WTC11 (cell line): ENCODE results near the gene MAEA. TPM values are rescaled to one million over a fixed set of nuclear protein-coding genes. Genes with fewer than 3 reads are reported as not detected.

Experiments
- ATAC-seq: fragments of 200-7000 bp; cut with Tn5 transposase; 2 replicates; pipeline ENCODE4 v1.10.0; 2021; ENCODE audit warnings: mild to moderate bottlenecking, moderate library complexity
- CTCF ChIA-PET: fragments of 300-600 bp; sonication (Branson Sonifier 250); formaldehyde crosslinking; loops from one replicate; lab custom pipeline; 2021; ENCODE audit warnings: antibody characterized with exemption; lab: Charles Lee
- POLR2A ChIA-PET: fragments of 350-600 bp; sonication (Branson Sonifier 250); formaldehyde crosslinking; loops from one replicate; lab custom pipeline; 2021; ENCODE audit warnings: antibody characterized with exemption; lab: Charles Lee
- DNase-seq: peaks from one replicate; pipeline ENCODE4 v3.0.0; 2021; ENCODE audit warnings: low spot score
- H3K27ac Mint-ChIP-seq: 2 replicates; pipeline ENCODE4 v1.8.0; 2021; ENCODE audit warnings: mixed read lengths
- H3K27me3 Mint-ChIP-seq: 2 replicates; pipeline ENCODE4 v1.8.0; 2021; ENCODE audit warnings: low read depth, mild to moderate bottlenecking, moderate library complexity, mixed read lengths
- H3K36me3 Mint-ChIP-seq: 2 replicates; pipeline ENCODE4 v1.8.0; 2021; ENCODE audit warnings: mixed read lengths
- H3K4me1 Mint-ChIP-seq: 2 replicates; pipeline ENCODE4 v1.8.0; 2022; ENCODE audit warnings: mixed read lengths
- H3K4me3 Mint-ChIP-seq: 2 replicates; pipeline ENCODE4 v1.8.0; 2021; ENCODE audit warnings: mild to moderate bottlenecking, moderate library complexity, mixed read lengths
- H3K9me3 Mint-ChIP-seq: 2 replicates; pipeline ENCODE4 v1.8.0; 2021; ENCODE audit warnings: mixed read lengths
- FOXJ3 ChIP-seq: sonication (generic); formaldehyde crosslinking; IDR thresholded peaks from 2 replicates; pipeline ENCODE4 v1.9.0; 2021; ENCODE audit warnings: missing genetic modification reagents, mild to moderate bottlenecking, borderline replicate concordance
- GABPB1 ChIP-seq: sonication (generic); formaldehyde crosslinking; IDR thresholded peaks from 2 replicates; pipeline ENCODE4 v1.8.1; 2023; ENCODE audit warnings: mild to moderate bottlenecking, missing genetic modification reagents
- HMGA2 ChIP-seq: fragments of 250-450 bp; sonication (Bioruptor Pico); IDR thresholded peaks from 2 replicates; pipeline ENCODE4 v1.4.0; 2021; ENCODE audit warnings: mild to moderate bottlenecking, moderate library complexity
- IRF2 ChIP-seq: sonication (generic); formaldehyde crosslinking; IDR thresholded peaks from 2 replicates; pipeline ENCODE4 v1.8.0; 2022; ENCODE audit warnings: low read depth, missing genetic modification reagents, borderline replicate concordance
- MYBL2 ChIP-seq: sonication (generic); formaldehyde crosslinking; IDR thresholded peaks from 2 replicates; pipeline ENCODE4 v1.8.1; 2023; ENCODE audit warnings: mild to moderate bottlenecking, moderate library complexity, missing genetic modification reagents
- NFE2L1 ChIP-seq: sonication (generic); formaldehyde crosslinking; IDR thresholded peaks from 2 replicates; pipeline ENCODE4 v1.8.1; 2023; ENCODE audit warnings: missing genetic modification reagents
- NR2C2 ChIP-seq: sonication (generic); formaldehyde crosslinking; IDR thresholded peaks from 2 replicates; pipeline ENCODE4 v1.8.0; 2022; ENCODE audit warnings: mild to moderate bottlenecking, missing genetic modification reagents
- NR3C1 ChIP-seq: sonication (generic); formaldehyde crosslinking; conservative IDR thresholded peaks from 2 replicates; pipeline ENCODE4 v1.8.1; 2023; ENCODE audit warnings: low read depth, mild to moderate bottlenecking, missing genetic modification reagents
- OVOL2 ChIP-seq: fragments of 250-450 bp; sonication (Bioruptor Pico); IDR thresholded peaks from 2 replicates; pipeline ENCODE4 v1.9.0; 2021; ENCODE audit warnings: mild to moderate bottlenecking, borderline replicate concordance
- RORB ChIP-seq: fragments of 250-450 bp; sonication (Bioruptor Pico); IDR thresholded peaks from 2 replicates; pipeline ENCODE4 v1.9.0; 2021; ENCODE audit warnings: mild to moderate bottlenecking
- SMAD3 ChIP-seq: sonication (generic); formaldehyde crosslinking; IDR thresholded peaks from 2 replicates; pipeline ENCODE4 v1.8.0; 2022; ENCODE audit warnings: missing genetic modification reagents, mild to moderate bottlenecking, borderline replicate concordance
- TEAD4 ChIP-seq: sonication (generic); formaldehyde crosslinking; IDR thresholded peaks from 2 replicates; pipeline ENCODE4 v1.8.0; 2022; ENCODE audit warnings: mild to moderate bottlenecking, missing genetic modification reagents
- total RNA-seq: library from RNA; stranded (reverse); gene quantifications from 3 replicates; pipeline ENCODE4 v1.2.3, GENCODE V29; 2021
- TF ChIP-seq, protein P1 (sequence below): sonication (generic); formaldehyde crosslinking; conservative IDR thresholded peaks from 2 replicates; pipeline ENCODE4 v1.8.1; 2023; ENCODE audit warnings: mild to moderate bottlenecking, low read depth, missing genetic modification reagents, moderate library complexity
- TF ChIP-seq, protein P2 (sequence below): fragments of 250-450 bp; sonication (Bioruptor Pico); IDR thresholded peaks from 2 replicates; pipeline ENCODE4 v1.8.0; 2021; ENCODE audit warnings: mild to moderate bottlenecking
- TF ChIP-seq, protein P3 (sequence below): sonication (generic); formaldehyde crosslinking; IDR thresholded peaks from 2 replicates; pipeline ENCODE4 v1.8.1; 2023; ENCODE audit warnings: mild to moderate bottlenecking, missing genetic modification reagents, moderate library complexity
- TF ChIP-seq, protein P4 (sequence below): sonication (generic); formaldehyde crosslinking; IDR thresholded peaks from 2 replicates; pipeline ENCODE4 v1.8.1; 2022; ENCODE audit warnings: mild to moderate bottlenecking, moderate library complexity, missing genetic modification reagents
- TF ChIP-seq, protein P5 (sequence below): sonication (generic); formaldehyde crosslinking; IDR thresholded peaks from 2 replicates; pipeline ENCODE4 v1.8.0; 2022; ENCODE audit warnings: mild to moderate bottlenecking, missing genetic modification reagents
- TF ChIP-seq, protein P6 (sequence below): sonication (generic); formaldehyde crosslinking; IDR thresholded peaks from 2 replicates; pipeline ENCODE4 v1.8.1; 2022; ENCODE audit warnings: low read depth, missing genetic modification reagents, borderline replicate concordance

Gene MAEA
- total RNA-seq, 1 experiment from 2014 or later, result 86.9 TPM

DNA sequence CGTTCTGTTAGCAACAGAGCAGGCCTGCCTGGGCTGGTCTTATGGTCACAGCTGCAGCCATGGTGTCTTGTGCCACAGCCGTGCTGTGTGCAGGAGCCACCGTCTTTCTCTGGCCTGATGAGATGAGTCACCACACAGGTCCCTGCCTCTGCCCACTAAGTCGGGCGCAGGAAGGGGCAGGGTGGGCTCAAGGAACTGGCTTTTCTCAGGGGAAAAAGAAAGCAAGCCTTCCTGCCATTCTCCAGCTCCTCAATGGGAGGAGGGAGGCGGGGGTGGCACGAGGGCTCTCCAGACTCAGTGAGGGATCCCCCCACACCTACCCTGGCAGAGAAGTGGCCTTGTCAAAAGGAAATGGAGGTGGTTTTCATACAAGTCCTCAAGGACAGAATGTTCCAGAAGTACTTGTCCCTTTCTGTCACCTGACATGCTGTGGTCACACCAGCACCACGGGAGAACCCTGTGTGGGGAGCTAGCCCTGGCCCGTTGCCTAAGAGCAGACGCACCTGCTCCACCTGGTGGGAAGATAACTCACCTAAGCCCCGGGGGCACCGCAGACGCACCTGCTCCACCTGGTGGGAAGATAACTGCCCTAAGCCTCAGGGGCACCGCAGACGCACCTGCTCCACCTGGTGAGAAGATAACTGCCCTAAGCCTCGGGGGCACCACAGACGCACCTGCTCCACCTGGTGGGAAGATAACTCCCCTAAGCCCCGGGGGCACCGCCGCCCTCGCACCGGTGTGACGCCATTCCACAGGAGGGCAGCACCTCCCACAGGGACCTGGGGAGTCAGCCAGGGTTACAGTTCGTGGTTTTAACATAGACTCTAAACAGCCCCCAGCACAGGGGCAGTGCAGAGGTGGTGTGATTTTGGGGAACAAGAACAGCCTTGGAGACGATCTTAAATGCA is 75.8 kb downstream of the MAEA start:
- CTCF ChIA-PET, result interaction anchor here (0.9 to 2.6 kb wide), 10 partner anchors 11 to 264 kb away, joined by 3 to 38 read pairs (median 4); no protein-coding TSS in a partner anchor
- DNase-seq (peak; percentile 55), ATAC-seq (peak; percentile 65)
- POLR2A ChIA-PET, result no interaction called here
- Mint-ChIP-seq H3K36me3 (peaks cover 3% of the 10 kb centered on the region; the same call in 1 of the 2 replicates), H3K4me3 (no peak overlapping the region), H3K4me1 (peaks cover 11% of the 10 kb centered on the region), H3K9me3 (no peaks in the 10 kb centered on the region), H3K27me3 (no peaks in the 10 kb centered on the region), H3K27ac (no peak overlapping the region)
- TF ChIP-seq TEAD4, result no peak
- no peak for TF ChIP-seq MYBL2 (CRISPR knock-in tag)
- TF ChIP-seq SMAD3, result no peak
- TF ChIP-seq, protein P1, sequence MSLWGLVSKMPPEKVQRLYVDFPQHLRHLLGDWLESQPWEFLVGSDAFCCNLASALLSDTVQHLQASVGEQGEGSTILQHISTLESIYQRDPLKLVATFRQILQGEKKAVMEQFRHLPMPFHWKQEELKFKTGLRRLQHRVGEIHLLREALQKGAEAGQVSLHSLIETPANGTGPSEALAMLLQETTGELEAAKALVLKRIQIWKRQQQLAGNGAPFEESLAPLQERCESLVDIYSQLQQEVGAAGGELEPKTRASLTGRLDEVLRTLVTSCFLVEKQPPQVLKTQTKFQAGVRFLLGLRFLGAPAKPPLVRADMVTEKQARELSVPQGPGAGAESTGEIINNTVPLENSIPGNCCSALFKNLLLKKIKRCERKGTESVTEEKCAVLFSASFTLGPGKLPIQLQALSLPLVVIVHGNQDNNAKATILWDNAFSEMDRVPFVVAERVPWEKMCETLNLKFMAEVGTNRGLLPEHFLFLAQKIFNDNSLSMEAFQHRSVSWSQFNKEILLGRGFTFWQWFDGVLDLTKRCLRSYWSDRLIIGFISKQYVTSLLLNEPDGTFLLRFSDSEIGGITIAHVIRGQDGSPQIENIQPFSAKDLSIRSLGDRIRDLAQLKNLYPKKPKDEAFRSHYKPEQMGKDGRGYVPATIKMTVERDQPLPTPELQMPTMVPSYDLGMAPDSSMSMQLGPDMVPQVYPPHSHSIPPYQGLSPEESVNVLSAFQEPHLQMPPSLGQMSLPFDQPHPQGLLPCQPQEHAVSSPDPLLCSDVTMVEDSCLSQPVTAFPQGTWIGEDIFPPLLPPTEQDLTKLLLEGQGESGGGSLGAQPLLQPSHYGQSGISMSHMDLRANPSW, result no peak
- TF ChIP-seq IRF2 (CRISPR knock-in tag), result no peak
- TF ChIP-seq, protein P2, sequence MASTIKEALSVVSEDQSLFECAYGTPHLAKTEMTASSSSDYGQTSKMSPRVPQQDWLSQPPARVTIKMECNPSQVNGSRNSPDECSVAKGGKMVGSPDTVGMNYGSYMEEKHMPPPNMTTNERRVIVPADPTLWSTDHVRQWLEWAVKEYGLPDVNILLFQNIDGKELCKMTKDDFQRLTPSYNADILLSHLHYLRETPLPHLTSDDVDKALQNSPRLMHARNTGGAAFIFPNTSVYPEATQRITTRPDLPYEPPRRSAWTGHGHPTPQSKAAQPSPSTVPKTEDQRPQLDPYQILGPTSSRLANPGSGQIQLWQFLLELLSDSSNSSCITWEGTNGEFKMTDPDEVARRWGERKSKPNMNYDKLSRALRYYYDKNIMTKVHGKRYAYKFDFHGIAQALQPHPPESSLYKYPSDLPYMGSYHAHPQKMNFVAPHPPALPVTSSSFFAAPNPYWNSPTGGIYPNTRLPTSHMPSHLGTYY (CRISPR knock-in tag), result no peak
- TF ChIP-seq FOXJ3, result no peak
- TF ChIP-seq NR2C2 (CRISPR knock-in tag), result no peak
- TF ChIP-seq OVOL2 (CRISPR knock-in tag), result no peak
- TF ChIP-seq, protein P3, sequence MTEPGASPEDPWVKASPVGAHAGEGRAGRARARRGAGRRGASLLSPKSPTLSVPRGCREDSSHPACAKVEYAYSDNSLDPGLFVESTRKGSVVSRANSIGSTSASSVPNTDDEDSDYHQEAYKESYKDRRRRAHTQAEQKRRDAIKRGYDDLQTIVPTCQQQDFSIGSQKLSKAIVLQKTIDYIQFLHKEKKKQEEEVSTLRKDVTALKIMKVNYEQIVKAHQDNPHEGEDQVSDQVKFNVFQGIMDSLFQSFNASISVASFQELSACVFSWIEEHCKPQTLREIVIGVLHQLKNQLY (CRISPR knock-in tag), result no peak
- no peak for TF ChIP-seq NFE2L1
- TF ChIP-seq NR3C1 (CRISPR knock-in tag), result no peak
- TF ChIP-seq, protein P4, sequence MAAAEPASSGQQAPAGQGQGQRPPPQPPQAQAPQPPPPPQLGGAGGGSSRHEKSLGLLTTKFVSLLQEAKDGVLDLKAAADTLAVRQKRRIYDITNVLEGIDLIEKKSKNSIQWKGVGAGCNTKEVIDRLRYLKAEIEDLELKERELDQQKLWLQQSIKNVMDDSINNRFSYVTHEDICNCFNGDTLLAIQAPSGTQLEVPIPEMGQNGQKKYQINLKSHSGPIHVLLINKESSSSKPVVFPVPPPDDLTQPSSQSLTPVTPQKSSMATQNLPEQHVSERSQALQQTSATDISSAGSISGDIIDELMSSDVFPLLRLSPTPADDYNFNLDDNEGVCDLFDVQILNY (CRISPR knock-in tag), result no peak
- TF ChIP-seq, protein P5, sequence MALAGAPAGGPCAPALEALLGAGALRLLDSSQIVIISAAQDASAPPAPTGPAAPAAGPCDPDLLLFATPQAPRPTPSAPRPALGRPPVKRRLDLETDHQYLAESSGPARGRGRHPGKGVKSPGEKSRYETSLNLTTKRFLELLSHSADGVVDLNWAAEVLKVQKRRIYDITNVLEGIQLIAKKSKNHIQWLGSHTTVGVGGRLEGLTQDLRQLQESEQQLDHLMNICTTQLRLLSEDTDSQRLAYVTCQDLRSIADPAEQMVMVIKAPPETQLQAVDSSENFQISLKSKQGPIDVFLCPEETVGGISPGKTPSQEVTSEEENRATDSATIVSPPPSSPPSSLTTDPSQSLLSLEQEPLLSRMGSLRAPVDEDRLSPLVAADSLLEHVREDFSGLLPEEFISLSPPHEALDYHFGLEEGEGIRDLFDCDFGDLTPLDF (CRISPR knock-in tag), result no peak
- no peak for TF ChIP-seq GABPB1 (CRISPR knock-in tag)
- TF ChIP-seq, protein P6, sequence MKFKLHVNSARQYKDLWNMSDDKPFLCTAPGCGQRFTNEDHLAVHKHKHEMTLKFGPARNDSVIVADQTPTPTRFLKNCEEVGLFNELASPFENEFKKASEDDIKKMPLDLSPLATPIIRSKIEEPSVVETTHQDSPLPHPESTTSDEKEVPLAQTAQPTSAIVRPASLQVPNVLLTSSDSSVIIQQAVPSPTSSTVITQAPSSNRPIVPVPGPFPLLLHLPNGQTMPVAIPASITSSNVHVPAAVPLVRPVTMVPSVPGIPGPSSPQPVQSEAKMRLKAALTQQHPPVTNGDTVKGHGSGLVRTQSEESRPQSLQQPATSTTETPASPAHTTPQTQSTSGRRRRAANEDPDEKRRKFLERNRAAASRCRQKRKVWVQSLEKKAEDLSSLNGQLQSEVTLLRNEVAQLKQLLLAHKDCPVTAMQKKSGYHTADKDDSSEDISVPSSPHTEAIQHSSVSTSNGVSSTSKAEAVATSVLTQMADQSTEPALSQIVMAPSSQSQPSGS (CRISPR knock-in tag), result no peak
- TF ChIP-seq HMGA2 (CRISPR knock-in tag), result no peak
- TF ChIP-seq RORB (CRISPR knock-in tag), result no peak
